Prostate gland (tissue), 2 donors: ENCODE data around the gene CEP41. TPM values are rescaled to one million over a fixed set of nuclear protein-coding genes. Genes with fewer than 3 reads are reported as not detected.

ENCODE experiments used
- DNase-seq: peaks from one replicate; pipeline ENCODE4 v3.0.0-alpha.2; 2019; ENCODE audit warnings: low spot score
- H3K27ac ChIP-seq, 2 donors: fragments of 200-600 bp; sonication (generic); 2 replicates each; pipeline ENCODE4 v1.5.1; 2017 to 2019
- H3K27me3 ChIP-seq: fragments of 200-600 bp; sonication (generic); replicated peaks from 2 replicates; pipeline ENCODE4 v1.5.1; 2019; ENCODE audit not compliant: insufficient read depth
- H3K36me3 ChIP-seq, 2 donors: fragments of 200-600 bp; sonication (generic); 1 replicate in 1 of 2; 2 replicates in 1 of 2; pipeline versions ENCODE4 v1.5.1 to v1.8.1; 2017 to 2019
- H3K4me1 ChIP-seq: fragments of 200-600 bp; sonication (generic); replicated peaks from 2 replicates; pipeline ENCODE4 v1.5.1; 2019
- H3K4me3 ChIP-seq, 2 donors: fragments of 200-600 bp; sonication (generic); 2 replicates each; pipeline ENCODE4 v1.5.1; 2017 to 2019
- H3K9me3 ChIP-seq: fragments of 200-600 bp; sonication (generic); 2 replicates; pipeline ENCODE4 v1.5.1; 2017
- POLR2A ChIP-seq: fragments of 450-650 bp; IDR thresholded peaks from one replicate; pipeline ENCODE4 v1.6.1; 2016; ENCODE audit warnings: antibody characterized with exemption, mild to moderate bottlenecking
- POLR2AphosphoS5 ChIP-seq: sonication (generic); formaldehyde crosslinking; IDR thresholded peaks from one replicate; pipeline ENCODE4 v1.6.1; 2017; ENCODE audit warnings: antibody characterized with exemption
- WGBS: methylation state at CpG from one replicate; pipeline ENCODE4 v1.1.5; 2018; 5-methylcytosine and 5-hydroxymethylcytosine counted together
- intact Hi-C: fragments of 100-400 bp; cut with DNase I; formaldehyde crosslinking; loops from one replicate; pipeline ENCODE4 v1.14.2; 2022
- total RNA-seq, 2 donors: library from RNA; depleted of rRNA; stranded (reverse); fragments of >200 nt; gene quantifications; one replicate each; pipeline ENCODE4 v1.1.0, GENCODE V29; 2016
- TF ChIP-seq, protein P1 (sequence below), 4 experiments: fragments of 200-600 bp in 2 of 4; fragments of 450-650 bp in 2 of 4; sonication (generic) in 2 of 4; IDR thresholded peaks; 1 replicate in 3 of 4; 2 replicates in 1 of 4; pipeline ENCODE4 v1.5.1; 2016 to 2019; ENCODE audit warnings: antibody characterized with exemption in 4 of 4, mild to moderate bottlenecking in 2 of 4, moderate library complexity in 2 of 4

CEP41 gene
- total RNA-seq, 2 donors from 2014 or later = 6.6 to 16.2 TPM

- Histone ChIP-seq H3K27ac (peak overlapping the region in 1 of 2 donors; percentile 34), H3K4me3 (peak overlapping the region; percentile 33 to 45), H3K4me1 (peaks cover 4% of the 10 kb centered on the region), H3K9me3 (no peaks in the 10 kb centered on the region), H3K27me3 (no peaks in the 10 kb centered on the region), H3K36me3 (no peaks in the 10 kb centered on the region)
- intact Hi-C loops = no loop called here
- DNase-seq = no peak
- no peak for TF ChIP-seq POLR2A
- no peak for TF ChIP-seq POLR2AphosphoS5
- TF ChIP-seq, protein P1, sequence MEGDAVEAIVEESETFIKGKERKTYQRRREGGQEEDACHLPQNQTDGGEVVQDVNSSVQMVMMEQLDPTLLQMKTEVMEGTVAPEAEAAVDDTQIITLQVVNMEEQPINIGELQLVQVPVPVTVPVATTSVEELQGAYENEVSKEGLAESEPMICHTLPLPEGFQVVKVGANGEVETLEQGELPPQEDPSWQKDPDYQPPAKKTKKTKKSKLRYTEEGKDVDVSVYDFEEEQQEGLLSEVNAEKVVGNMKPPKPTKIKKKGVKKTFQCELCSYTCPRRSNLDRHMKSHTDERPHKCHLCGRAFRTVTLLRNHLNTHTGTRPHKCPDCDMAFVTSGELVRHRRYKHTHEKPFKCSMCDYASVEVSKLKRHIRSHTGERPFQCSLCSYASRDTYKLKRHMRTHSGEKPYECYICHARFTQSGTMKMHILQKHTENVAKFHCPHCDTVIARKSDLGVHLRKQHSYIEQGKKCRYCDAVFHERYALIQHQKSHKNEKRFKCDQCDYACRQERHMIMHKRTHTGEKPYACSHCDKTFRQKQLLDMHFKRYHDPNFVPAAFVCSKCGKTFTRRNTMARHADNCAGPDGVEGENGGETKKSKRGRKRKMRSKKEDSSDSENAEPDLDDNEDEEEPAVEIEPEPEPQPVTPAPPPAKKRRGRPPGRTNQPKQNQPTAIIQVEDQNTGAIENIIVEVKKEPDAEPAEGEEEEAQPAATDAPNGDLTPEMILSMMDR (IDR thresholded peaks at IDR 0.05) = no peak
- 27% methylated on average over 6 of the region's 6 CpGs for WGBS
Observed at GRCh38 chr7:130486954-130487436, 46.2 kb upstream of the CEP41 start.

DNA sequence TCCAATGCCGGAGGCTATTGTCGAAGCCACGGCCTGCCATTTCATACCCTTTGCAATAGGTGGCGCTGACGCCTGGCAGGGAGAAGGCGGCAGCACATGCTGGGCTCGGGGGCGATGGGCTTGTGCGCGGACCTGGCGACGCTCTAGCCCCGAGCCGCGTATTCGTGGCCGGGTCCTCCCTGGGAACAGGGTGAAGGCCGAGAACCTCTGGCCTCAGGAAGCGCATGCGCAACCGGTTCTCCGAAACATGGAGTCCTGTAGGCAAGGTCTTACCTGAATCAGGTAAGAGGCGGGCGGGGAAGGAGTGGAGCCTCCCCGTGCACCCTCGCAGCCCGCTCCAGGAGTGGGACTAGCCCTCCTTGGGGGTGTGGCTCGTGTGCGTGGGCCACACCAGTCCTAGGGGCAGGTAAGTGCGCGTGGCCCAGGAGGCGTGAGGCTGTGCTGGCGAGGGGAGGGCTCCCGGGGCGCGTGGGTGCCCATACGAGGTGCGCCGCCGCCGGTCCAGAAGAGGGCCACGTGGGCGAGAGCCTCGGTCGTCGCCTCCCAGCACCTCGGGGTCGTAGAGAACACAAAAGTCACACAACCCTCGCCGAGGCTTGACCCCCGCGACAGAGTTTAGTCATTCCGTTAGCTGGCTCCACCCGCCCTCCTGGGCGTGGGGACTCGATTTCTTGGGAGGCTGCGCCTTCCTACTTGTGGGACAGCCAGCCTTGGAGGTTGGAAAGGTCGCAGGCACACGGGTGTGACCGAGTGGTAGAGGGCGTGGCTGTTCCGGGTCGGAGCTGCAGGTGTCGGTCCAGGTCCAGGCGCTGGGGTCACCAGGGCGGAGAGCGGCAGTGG lies 45.5 kb upstream of the CEP41 start:
- Histone ChIP-seq H3K9me3 (no peaks in the 10 kb centered on the region), H3K27me3 (no peaks in the 10 kb centered on the region), H3K36me3 (no peaks in the 10 kb centered on the region), H3K4me3 (peak overlapping the region; percentile 33 to 45), H3K27ac (peak overlapping the region in 1 of 2 donors; percentile 34), H3K4me1 (no peaks in the 10 kb centered on the region)
- 15% methylated on average over 67 of the region's 67 CpGs for WGBS
- intact Hi-C loops = no loop called here
- TF ChIP-seq, protein P1 (IDR thresholded peaks at IDR 0.05) = peak in 3 of 4 experiments; percentile 46 to 76 (median 59)
- no peak for TF ChIP-seq POLR2A
- TF ChIP-seq POLR2AphosphoS5 = peak; percentile 54
- DNase-seq = peak; percentile 51

- Histone ChIP-seq H3K4me1 (no peaks in the 10 kb centered on the region), H3K4me3 (peak overlapping the region; percentile 33 to 45), H3K36me3 (no peaks in the 10 kb centered on the region), H3K27me3 (no peaks in the 10 kb centered on the region), H3K27ac (no peak overlapping the region), H3K9me3 (no peaks in the 10 kb centered on the region)
- 75% methylated on average over 11 of the region's 11 CpGs for WGBS
- intact Hi-C loops = no loop called here
- DNase-seq = no peak
- TF ChIP-seq POLR2AphosphoS5 (no peak), POLR2A (no peak)
- TF ChIP-seq, protein P1 (IDR thresholded peaks at IDR 0.05) = no peak
Observed at GRCh38 chr7:130485734-130486113, 44.9 kb upstream of the CEP41 start.

- H3K36me3 ChIP-seq = no peaks in the 10 kb centered on the region
- H3K27me3 ChIP-seq = no peaks in the 10 kb centered on the region
- intact Hi-C loops = no loop called here
- WGBS = 77% methylated on average over 3 of the region's 3 CpGs
- H3K4me1 ChIP-seq = no peaks in the 10 kb centered on the region
- no peak overlapping the region for H3K27ac ChIP-seq
- DNase-seq = no peak
- no peak overlapping the region for H3K4me3 ChIP-seq
- no peaks in the 10 kb centered on the region for H3K9me3 ChIP-seq
- no peak for TF ChIP-seq POLR2AphosphoS5
- TF ChIP-seq POLR2A = no peak
- TF ChIP-seq, protein P1 (IDR thresholded peaks at IDR 0.05) = no peak
Observed at GRCh38 chr7:130483031-130483430, 42.2 kb upstream of the CEP41 start.

- TF ChIP-seq, protein P1 (IDR thresholded peaks at IDR 0.05) = no peak
- TF ChIP-seq POLR2A (no peak), POLR2AphosphoS5 (no peak)
- 17% methylated on average over 1 of the region's 1 CpG for WGBS
- intact Hi-C loops = no loop called here
Observed at GRCh38 chr7:130481898-130482297, 41.1 kb upstream of the CEP41 start.

More at GRCh38 chr7:130481898-130482297, 41.1 kb upstream of the CEP41 start:
- Histone ChIP-seq H3K27me3 (no peaks in the 10 kb centered on the region), H3K27ac (no peak overlapping the region), H3K9me3 (no peaks in the 10 kb centered on the region), H3K36me3 (no peaks in the 10 kb centered on the region), H3K4me1 (no peaks in the 10 kb centered on the region), H3K4me3 (no peak overlapping the region)
- DNase-seq = no peak
